Motor neuron (in vitro differentiated cells): ENCODE data around the gene SLC17A4. TPM values are rescaled to one million over a fixed set of nuclear protein-coding genes. Genes with fewer than 3 reads are reported as not detected.
A peak's percentile ranks its signal among the peaks of the same experiment; 100 is the strongest.

Experiments used
- ATAC-seq, 8 experiments: fragments of 200-7000 bp; cut with Tn5 transposase; replicated peaks in 6 of 8; 2 replicates each; pipeline ENCODE4 v1.8.0; 2021; ENCODE audit warnings: mild to moderate bottlenecking in 8 of 8, moderate library complexity in 8 of 8
- H3K27ac ChIP-seq, 2 donors: fragments of 250-450 bp; sonication (Bioruptor Pico); 2 replicates each; pipeline ENCODE4 v1.9.0; 2021; ENCODE audit warnings: antibody characterized with exemption in 2 of 2, mild to moderate bottlenecking in 2 of 2, moderate library complexity in 1 of 2
- H3K4me1 ChIP-seq, 2 donors: fragments of 250-450 bp; sonication (Bioruptor Pico); replicated peaks in 1 of 2; 2 replicates each; pipeline ENCODE4 v1.6.1; 2021; ENCODE audit warnings: antibody characterized with exemption in 2 of 2, mild to moderate bottlenecking in 2 of 2, moderate library complexity in 1 of 2
- H3K4me3 ChIP-seq, 5 donors: fragments of 250-450 bp; sonication (Bioruptor Pico); 2 replicates each; pipeline ENCODE4 v1.9.0; 2021; ENCODE audit warnings: antibody characterized with exemption in 5 of 5, mild to moderate bottlenecking in 5 of 5, moderate library complexity in 4 of 5
- WGBS, 10 experiments: fragments of 450-650 bp; shearing (Covaris generic); methylation state at CpG; one replicate each; pipeline ENCODE4 v1.0.0; 2022; 5-methylcytosine and 5-hydroxymethylcytosine counted together
- in situ Hi-C, 9 experiments: fragments of 400-800 bp; cut with MboI; loops; one replicate each; pipeline ENCODE4 v1.15.0; 2021; ENCODE audit warnings: low sequenced_read_pairs in 9 of 9, low pct_unique_long_range_greater_than_20kb in 2 of 9; ENCODE audit not compliant: unreplicated experiment in 9 of 9
- total RNA-seq, 8 experiments: library from RNA; unstranded; fragments of 300-600 nt; gene quantifications; 2 replicates each; pipeline versions ENCODE4 v1.2.3 to v1.2.4, GENCODE V29; 2022

Gene SLC17A4
- total RNA-seq, 8 experiments from 2014 or later = 0.05 to 0.52 (median 0.09) TPM; not detected in 4

GRCh38 chr6:25756382-25757363, 2.1 kb downstream of the SLC17A4 start:
- in situ Hi-C loops = no loop called here
- H3K4me3 ChIP-seq = no peak overlapping the region
- no peak overlapping the region for H3K27ac ChIP-seq
- 52 to 100% (median 89%) methylated on average over 2 to 9 of the region's 9 CpGs for WGBS, 10 experiments
- no peaks in the 10 kb centered on the region for H3K4me1 ChIP-seq
- no peak for ATAC-seq

GRCh38 chr6:25757936-25758642, 3.5 kb downstream of the SLC17A4 start:
- ATAC-seq = no peak
- H3K4me1 ChIP-seq = no peaks in the 10 kb centered on the region
- 11 to 100% (median 58%) methylated on average over 1 to 6 of the region's 6 CpGs for WGBS, 10 experiments
- H3K27ac ChIP-seq = no peak overlapping the region
- H3K4me3 ChIP-seq = no peak overlapping the region
- in situ Hi-C loops = no loop called here

DNA sequence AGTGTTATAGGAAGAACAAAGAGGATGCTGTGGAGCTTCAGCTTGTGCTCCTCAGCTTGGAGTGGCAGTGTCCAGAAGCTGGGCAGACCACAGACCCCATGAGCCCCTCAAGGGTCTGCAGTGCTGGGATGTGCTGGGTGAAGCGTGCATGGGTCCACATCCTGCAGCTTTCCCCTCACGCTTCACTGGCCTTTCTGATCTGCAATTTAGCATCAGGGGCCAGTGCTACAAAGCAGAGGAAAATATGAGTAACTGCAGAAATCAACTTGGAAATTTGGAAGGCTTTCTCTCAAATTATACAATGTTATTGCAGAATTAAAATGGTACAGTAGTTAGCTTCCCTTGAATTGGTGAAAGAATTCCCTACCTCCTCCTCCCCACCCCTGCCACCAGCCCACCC, 10.1 kb downstream of the SLC17A4 start:
- Histone ChIP-seq H3K4me3 (no peak overlapping the region), H3K27ac (no peak overlapping the region), H3K4me1 (peaks cover 0 to 3% of the 10 kb centered on the region in 2 donors)
- no peak for ATAC-seq
- 0 to 100% (median 100%) methylated on average over 1 to 2 of the region's 2 CpGs; no CpG with 5 or more reads in 7 of the 10 experiments for WGBS, 10 experiments
- in situ Hi-C loops = no loop called here

GRCh38 chr6:25768566-25768965, 14.0 kb downstream of the SLC17A4 start:
- in situ Hi-C loops = no loop called here
- no peak overlapping the region for H3K4me3 ChIP-seq
- no peak overlapping the region for H3K27ac ChIP-seq
- WGBS, 10 experiments = 0 to 100% (median 83%) methylated on average over 1 of the region's 1 CpG; no CpG with 5 or more reads in 3 of the 10 experiments
- ATAC-seq = no peak
- H3K4me1 ChIP-seq = peaks cover 0 to 3% of the 10 kb centered on the region in 2 donors

GRCh38 chr6:25769983-25770382, 15.4 kb downstream of the SLC17A4 start:
- no peak for ATAC-seq
- Histone ChIP-seq H3K4me1 (no peaks in the 10 kb centered on the region), H3K4me3 (no peak overlapping the region), H3K27ac (no peak overlapping the region)
- in situ Hi-C loops = no loop called here
- WGBS, 10 experiments = 38 to 100% (median 86%) methylated on average over 2 of the region's 2 CpGs; no CpG with 5 or more reads in 4 of the 10 experiments

GRCh38 chr6:25774120-25774715, 19.7 kb downstream of the SLC17A4 start:
- in situ Hi-C loops = no loop called here
- no peak for ATAC-seq
- WGBS, 10 experiments = 0 to 100% (median 42%) methylated on average over 1 to 2 of the region's 2 CpGs; no CpG with 5 or more reads in 1 of the 10 experiments
- no peak overlapping the region for H3K27ac ChIP-seq
- H3K4me1 ChIP-seq = no peaks in the 10 kb centered on the region
- H3K4me3 ChIP-seq = no peak overlapping the region

GRCh38 chr6:25777031-25777430, 22.5 kb downstream of the SLC17A4 start:
- Histone ChIP-seq H3K4me1 (no peaks in the 10 kb centered on the region), H3K27ac (no peak overlapping the region), H3K4me3 (no peak overlapping the region)
- WGBS, 10 experiments = 17 to 100% (median 77%) methylated on average over 1 to 2 of the region's 2 CpGs; no CpG with 5 or more reads in 4 of the 10 experiments
- ATAC-seq = no peak
- in situ Hi-C loops = no loop called here

GRCh38 chr6:25777856-25778649, 23.5 kb downstream of the SLC17A4 start:
- in situ Hi-C loops = no loop called here
- 0 to 100% (median 79%) methylated on average over 1 to 4 of the region's 4 CpGs for WGBS, 10 experiments
- Histone ChIP-seq H3K4me1 (no peaks in the 10 kb centered on the region), H3K27ac (no peak overlapping the region), H3K4me3 (no peak overlapping the region)
- ATAC-seq = no peak

DNA sequence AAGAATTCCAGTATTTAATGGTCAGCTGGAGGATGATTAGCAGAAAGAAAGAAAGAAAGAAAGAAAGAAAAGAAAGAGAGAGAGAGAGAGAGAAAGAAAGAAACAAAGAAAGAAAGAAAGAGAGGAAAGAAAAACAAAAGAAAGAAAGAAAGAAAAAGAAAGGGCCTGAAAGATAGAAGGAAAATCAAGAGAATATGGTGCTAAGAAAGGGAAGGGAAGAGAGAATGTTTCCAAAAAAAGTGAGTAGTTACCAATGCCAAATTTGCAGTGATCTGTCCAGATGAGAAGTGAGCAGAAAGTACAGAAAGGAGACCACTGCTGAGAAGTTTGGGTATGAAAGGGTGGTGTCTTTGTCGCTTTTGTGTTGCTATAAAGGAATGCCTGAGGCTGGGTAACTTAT, 26.6 kb downstream of the SLC17A4 start:
- H3K27ac ChIP-seq = no peak overlapping the region
- in situ Hi-C loops = no loop called here
- H3K4me3 ChIP-seq = no peak overlapping the region
- 14 to 100% (median 83%) methylated on average over 1 of the region's 1 CpG; no CpG with 5 or more reads in 1 of the 10 experiments for WGBS, 10 experiments
- no peak for ATAC-seq
- H3K4me1 ChIP-seq = no peaks in the 10 kb centered on the region

DNA sequence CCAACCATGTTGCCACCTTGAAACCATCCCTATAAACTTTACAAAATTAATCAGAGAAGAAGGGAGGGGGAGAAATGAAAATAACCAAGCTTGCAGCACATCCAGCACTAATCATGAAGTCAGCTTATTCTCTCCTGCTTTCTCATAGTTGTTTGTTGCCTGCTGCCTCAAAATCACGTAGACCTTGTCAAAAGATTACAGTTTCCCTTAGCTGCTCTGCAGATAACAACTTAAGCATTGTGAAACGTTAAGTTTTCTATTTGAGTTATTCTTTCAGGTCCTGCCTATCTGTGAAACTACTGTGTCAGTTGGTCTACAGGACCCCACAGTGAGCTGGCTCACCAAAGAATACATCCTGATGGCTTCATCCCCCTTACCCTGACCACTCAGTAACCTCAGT, 32.9 kb downstream of the SLC17A4 start:
- 0 to 100% (median 79%) methylated on average over 1 to 2 of the region's 2 CpGs; no CpG with 5 or more reads in 3 of the 10 experiments for WGBS, 10 experiments
- Histone ChIP-seq H3K27ac (no peak overlapping the region), H3K4me3 (no peak overlapping the region), H3K4me1 (no peaks in the 10 kb centered on the region)
- in situ Hi-C loops = no loop called here
- ATAC-seq = no peak

DNA sequence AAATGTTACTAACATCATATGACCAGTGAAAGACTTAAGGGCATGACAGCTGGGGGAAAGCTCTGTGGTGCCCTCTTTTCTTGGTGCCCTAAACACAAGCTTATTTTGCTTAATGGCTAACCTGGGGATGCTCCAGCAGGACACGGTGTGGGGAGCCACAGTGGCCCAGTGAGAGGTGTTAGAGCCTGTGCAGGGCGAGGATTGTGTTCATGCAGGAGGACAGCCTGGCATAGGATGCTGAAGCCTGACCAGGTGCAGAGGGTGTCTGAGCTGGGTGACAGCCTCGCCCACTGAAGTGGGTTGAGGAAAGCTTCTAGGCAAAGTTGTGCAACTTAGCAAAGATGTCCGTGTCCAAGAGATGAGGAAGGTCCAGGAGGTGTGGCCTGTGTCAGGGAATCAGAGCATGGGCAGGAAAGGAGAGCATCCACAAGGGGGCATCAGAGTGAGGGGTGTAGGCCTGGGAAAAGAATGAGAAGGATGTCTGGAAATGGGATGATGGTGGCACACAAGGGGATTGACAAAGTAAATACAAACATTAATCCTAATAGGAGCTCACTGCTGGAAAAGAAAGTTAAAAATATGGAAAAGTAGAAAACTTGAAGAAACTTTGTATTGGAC, 33.9 kb downstream of the SLC17A4 start:
- in situ Hi-C loops = no loop called here
- H3K27ac ChIP-seq = no peak overlapping the region
- H3K4me1 ChIP-seq = no peaks in the 10 kb centered on the region
- 39 to 83% (median 65%) methylated on average over 1 to 3 of the region's 4 CpGs; no CpG with 5 or more reads in 4 of the 10 experiments for WGBS, 10 experiments
- no peak overlapping the region for H3K4me3 ChIP-seq
- ATAC-seq = peak in 3 of 8 experiments; percentile 41 to 53 (median 52)

DNA sequence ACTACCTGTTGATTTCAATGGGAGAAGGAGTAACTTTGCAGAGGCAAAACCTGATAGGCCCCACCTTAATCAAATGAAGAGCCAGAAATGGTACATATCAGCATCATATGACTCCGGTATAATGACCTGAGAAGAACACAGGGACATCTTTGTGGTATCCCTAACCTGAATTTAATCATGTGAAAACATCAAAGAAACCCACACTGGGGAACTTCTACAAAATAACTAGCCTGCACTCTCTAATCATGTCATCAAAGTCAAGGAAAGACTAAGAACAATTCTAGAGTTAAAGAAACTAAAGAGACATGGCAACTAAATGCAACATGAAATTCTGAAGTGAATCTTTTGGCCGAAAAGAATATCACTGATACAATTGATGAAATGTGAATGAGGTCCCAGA, 34.9 kb downstream of the SLC17A4 start:
- no peaks in the 10 kb centered on the region for H3K4me1 ChIP-seq
- no peak overlapping the region for H3K4me3 ChIP-seq
- no peak for ATAC-seq
- H3K27ac ChIP-seq = no peak overlapping the region
- 27 to 100% (median 73%) methylated on average over 1 to 2 of the region's 2 CpGs; no CpG with 5 or more reads in 2 of the 10 experiments for WGBS, 10 experiments
- in situ Hi-C loops = no loop called here
